ENCODE measurements around the gene GRM2.
A peak's percentile ranks its signal among the peaks of the same experiment; 100 is the strongest.

The GRM2 gene

DNA sequence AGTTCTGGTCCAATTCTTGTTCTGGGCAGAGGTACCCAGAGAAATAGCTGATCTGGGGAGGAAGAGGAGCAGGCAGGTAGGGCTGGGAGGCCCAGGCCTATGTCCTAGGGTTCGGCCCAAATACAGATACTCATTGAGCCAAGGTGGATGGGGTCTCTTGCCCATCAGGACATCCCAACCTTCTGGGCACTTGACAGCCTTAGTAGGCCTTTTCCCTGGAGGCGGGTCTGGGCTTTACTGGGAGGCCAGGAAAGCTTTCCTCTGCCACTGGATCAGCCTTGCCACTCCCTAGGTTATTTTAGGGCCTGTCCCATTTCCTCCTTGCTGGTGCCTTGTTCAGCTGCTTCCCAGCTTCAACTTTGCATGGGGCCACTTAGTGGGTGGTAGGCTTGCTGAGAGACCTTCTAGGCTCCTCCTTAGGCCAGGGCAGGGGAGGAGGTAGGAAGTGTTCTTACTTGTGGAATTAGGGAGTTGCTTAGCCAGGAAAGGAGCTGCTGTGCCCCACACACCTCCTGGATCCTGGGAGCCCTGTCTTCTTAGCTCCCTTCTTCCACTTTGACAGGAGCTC lies 26.1 kb upstream of the GRM2 start:
- DNase-seq (ENCODE audit: low read depth) = no peak

DNA sequence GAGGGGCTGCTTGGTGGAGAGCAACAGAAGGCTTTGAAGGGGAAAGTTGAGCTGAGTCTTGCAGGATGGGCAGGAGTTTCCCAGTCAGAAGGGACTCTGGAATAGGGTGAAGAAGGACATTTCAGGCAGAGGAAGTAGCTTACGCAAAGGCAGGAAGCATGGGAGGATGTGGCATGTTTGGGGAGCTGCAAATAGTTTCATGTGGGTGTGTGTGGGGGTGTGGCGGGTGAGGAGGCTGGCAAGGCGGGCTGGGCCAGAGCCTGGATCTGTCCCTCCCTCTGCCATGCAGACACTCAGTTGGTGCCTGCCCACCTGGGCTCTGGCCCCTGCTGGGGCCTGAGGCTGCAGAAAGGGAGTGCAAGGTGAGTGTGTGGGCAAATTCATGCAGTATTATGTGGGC lies 25.4 kb upstream of the GRM2 start:
- no peak for DNase-seq (ENCODE audit: low read depth)

DNA sequence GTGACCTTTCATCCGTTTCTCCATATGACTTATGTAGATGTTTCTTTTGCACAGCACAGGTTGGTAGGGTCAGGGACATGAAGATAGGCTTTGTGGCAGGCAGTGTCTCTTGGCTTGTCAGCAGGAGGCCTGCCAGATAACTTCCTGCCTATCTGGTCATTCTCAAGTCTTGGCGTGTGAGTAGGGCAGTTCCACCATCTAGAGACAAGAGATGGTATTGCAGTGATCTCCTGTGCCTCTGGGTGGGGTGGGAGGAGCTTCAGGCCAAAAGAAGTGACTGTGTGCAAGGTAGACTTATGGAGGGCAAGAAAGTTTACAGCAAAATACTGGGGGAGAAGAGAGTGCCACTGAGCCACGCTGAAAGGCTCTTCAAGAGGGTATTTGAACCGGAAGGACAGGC lies 24.8 kb upstream of the GRM2 start:
- peak; percentile 74 for DNase-seq (ENCODE audit: low read depth)

DNA sequence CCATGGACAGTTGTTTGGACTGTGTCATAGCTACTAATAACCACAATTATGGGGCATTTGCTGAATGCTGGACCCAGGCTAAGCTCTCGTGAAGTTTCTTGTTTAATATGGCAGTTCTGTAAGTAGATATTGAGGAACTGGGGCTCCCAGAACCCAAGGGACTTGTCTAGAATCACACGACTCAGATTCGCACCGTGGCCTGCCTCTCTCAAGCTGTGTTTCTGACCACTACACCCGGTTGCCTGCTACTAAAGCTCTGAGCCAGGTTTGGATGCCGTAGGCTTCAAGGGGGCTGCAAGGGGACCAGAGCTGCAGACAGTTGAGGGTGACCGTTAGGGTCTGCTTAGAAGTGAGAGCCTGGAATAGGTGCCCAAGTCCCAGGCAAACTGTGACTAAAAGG lies 24.3 kb upstream of the GRM2 start:
- no peak for DNase-seq (ENCODE audit: low read depth)

DNA sequence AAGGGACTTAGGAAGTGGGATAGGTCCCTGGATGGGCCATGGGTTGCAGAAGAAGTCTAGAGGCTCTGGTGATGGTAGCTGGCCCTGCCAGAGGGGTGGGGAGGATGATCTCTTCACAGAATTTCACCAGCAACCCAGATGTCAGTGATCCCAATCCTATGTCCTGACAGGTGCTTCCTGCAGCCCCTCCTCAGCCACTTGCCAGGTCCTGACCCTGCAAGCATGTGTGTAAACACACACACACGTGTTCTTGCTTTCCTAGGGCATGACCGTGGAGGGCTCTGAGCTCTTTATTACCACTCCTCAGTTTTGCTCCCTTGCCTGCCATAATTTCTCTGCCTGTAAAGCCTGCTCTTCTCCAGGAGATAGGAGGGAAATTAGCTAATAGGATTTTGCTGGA lies 23.3 kb upstream of the GRM2 start:
- DNase-seq (ENCODE audit: low read depth) = no peak

DNA sequence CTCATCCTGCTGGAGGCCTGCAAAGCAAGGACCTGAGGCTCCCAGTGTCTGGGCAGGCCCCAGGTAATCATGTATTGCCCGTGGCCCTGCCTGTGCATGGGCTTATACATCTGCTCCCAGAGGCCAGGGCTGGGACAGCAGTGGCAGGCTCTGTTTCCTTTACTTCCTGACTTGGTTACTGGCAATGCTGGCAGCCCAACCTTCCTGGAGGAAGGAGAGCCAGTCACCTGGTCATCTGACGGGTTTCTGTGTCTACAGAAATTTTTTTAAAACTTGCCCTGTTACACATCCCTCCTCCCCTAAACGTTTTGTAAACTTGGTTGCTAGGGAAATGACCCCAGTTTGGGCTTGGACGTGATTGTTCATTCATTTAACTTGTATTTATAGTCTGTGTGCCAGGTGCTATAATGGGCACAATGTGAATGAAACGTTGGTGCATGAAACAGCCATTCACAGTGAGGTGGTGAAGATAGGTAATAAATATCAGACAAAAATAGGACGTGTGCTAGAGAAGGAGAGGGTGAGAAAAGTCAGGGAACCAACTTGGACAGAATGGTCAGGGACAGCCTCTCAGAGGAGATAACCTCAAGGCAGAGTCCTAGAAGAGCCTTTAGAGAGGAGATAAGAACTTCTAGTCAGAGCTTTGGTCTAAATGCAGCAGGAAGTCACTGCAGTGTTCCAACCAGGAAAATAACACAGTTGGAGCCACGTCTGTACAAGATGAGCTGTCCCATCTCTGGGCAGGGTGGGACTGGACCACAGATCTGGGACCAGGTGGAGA lies 21.7 kb upstream of the GRM2 start:
- no peak for DNase-seq (ENCODE audit: low read depth)

DNA sequence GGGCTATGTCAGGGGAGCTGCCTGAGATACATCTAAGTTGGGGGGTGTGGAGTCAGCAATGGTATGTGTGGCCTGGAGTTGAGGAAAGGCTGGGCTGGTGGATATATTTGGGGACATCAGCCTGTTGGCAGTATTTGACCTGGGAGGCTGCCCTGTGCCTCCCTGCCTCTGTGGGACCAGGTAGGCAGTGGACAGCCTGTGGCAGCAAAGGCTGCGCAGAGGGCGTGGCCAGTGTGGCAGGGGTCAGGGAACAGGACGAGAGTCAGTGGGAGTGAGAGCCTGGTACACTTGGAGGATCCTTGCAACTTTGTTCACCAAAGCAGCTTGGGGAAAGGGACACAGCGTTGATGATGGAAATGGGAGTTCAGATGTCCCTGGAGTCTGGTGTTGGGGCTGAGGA lies 20.8 kb upstream of the GRM2 start:
- no peak for DNase-seq (ENCODE audit: low read depth)

DNA sequence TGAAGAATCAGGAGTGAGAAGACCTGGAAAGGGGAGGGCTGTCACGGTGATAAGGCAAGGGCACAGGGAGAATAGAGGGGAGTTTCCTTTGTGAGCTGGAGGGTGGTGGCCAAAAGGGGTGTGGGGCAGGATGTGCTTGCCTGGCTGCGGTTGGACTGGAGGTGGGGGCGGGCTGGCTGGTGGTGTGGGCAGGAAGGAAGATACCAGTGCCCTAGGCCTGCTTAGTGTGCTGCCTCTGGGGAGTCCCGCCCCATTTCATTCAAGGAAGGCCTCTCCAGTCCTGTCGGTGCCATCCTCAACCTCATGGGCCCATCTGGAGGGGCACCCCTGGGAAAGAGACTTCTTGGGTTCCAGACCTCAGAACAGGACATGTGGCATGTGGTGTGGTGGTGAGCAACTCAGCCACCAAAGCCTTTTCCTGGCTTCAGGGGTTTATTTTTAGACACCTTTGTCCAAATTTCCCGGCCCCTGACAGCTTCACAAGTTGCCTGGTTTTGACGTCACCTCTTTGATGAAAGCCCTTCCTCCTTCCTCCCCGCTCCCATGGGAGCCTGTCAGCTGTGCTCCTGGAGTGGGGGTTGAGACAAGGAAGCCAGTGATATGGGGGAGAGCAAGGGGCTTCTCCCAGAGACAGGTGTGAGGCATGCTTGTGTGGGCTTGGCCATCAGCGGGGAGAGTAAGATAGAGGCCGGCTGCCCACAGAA lies 20.2 kb upstream of the GRM2 start:
- DNase-seq (ENCODE audit: low read depth) = no peak

DNA sequence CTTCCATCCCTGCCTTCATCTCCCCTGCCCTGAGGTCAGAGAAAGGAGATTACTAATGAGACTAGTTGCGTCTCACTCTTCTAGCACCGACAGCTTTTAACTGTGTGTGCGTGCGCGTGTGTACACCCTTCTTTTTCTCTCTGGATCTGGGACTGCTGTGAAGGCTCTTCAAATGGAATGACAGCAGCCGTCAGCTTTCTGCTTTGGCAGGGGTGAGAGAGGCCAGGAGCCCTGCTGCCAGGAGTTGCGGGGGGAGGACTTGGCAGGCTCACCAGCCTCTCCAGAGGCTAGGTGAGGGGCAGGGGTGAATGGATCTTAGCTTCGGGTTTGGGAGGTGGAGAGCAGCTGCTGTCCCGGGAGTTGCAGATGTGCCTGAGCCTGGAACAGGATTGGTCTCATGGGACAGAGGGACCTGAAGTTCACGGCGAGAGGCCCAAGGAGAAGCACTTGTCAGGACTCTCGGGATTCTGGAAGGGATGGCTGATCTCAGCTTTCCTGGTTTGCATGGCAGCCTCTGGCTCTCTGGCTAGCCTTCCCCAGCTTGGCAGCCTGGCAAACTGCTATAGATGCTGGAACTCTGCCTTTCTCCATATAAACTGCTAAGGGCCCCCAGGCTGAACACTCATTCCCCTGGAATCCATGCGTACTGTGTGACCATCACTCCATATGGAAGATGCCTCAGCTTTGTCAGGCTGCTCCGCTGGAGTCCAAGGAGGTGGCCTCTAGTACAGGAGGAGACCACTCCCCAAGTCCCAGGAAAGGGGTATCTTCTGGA lies 19.2 kb upstream of the GRM2 start:
- no peak for DNase-seq (ENCODE audit: low read depth)

DNA sequence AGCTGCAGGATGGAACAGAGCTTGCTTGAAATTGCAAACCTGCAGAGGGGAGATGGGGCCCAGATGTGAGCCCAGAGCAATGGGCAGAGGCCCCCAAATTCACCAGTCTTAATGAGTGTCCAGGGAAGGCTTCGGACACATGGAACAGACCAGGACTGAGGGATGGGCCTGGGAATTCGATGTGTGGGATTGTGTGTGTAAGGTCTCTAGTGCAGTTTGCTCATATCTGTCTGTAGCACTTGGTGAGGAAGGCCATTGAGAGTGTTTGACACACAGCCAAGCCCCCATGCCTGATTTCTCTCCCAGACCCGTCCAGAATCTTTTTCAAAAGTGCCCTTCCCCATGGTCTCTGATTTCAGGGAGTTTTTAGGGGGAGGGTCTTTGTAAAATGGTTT lies 18.7 kb upstream of the GRM2 start:
- no peak for DNase-seq (ENCODE audit: low read depth)

DNA sequence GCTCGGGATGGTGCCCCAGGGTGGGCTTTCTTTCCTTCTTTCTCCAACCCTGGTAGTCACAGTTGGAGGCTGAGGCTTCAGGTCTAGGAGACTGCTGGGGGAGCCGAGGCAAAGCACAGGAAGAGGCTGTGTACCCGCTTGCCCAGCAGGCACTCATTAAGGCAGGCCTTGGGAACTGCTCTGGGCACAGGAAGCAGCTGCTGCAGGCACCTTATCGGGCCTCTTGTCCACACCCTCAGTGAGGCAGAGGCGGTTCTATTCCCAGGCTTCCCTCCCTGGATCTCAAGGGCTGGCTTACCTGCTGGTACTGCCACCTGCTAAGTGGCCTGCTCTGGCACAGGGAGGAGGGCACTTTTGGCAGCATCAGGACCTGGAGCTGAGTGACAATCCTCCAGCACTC lies 15.8 kb upstream of the GRM2 start:
- DNase-seq (ENCODE audit: low read depth) = no peak

DNA sequence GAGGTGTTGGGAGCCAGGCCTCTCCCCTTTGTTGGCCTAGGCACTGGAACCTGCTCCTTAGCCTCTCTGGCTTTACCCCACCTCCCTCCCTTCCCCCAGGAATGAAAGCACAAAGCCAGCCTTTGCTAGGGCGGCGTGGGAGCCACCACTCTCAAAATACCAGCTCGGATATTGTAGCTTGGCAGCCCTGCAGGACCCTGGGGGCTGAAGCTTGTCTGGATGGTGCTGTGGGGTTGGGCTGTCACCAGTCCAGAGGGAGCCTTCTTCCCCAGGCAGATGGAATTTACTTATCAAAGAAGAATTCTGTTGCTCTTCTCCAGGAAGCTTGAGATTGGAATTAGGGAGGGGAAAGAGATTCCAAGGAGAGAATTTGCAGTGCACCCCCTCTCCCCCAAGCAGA lies 14.9 kb upstream of the GRM2 start:
- no peak for DNase-seq (ENCODE audit: low read depth)

DNA sequence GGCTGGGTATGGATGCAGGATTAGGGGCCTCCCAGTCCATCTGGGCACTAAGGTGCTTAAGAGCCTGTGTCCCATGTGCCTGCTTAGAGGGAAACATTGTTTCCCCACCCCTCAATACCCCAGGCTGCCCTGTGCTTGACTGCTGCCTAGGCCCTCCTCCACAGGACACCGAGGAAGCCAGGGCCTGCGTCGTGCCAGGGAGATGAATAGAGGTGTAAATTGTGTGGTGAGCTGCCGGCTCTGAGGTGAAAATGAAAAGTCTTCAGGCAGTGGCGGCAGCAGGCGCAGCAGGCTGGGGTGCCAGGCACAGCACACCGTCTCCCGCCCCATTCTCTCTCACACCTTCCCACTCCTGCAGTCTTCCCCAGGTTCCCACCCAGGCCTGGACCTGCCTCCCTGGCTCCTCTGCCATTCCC lies 13.9 kb upstream of the GRM2 start:
- no peak for DNase-seq (ENCODE audit: low read depth)

DNA sequence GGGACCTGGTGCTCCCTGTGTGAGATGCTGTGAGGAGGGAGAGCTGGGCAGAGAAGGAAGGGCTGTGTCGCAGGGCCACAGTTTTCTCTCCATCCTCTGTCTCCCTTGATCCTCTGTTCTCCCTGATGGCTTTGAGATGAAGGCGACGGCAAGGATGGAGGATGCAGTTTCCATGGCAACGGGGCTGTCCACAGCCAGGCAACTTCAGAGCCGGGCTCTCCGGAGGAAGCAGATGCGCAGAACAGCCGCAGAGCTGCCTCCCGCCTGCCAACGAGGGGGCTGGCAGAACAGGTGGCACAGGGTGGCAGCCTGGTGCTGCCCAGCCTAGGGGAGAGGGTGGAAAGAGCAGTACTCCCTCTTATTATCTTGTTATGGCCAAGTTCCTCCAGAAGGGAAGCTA lies 9.9 kb upstream of the GRM2 start:
- DNase-seq (ENCODE audit: low read depth) = no peak

DNA sequence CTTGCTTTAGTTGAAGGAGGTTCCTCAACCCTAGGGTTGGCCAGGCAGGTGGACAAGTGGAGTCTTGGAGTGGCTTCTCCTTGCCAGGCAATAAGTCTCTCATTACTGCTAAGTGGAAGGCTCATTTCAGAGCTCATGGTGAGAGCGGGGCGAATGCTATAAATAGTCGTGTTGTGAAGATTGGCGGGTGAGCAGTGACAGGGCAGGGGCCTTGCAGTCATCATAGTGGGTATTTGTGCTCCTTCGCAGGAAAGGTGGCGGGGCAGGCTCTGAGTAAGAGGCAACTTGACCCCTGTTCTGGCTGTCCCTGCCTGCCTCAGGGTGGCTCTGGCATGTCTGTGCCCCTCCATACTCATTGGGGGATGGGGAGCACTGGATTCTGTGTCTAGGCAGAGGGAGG lies 8.7 kb upstream of the GRM2 start:
- no peak for DNase-seq (ENCODE audit: low read depth)

DNA sequence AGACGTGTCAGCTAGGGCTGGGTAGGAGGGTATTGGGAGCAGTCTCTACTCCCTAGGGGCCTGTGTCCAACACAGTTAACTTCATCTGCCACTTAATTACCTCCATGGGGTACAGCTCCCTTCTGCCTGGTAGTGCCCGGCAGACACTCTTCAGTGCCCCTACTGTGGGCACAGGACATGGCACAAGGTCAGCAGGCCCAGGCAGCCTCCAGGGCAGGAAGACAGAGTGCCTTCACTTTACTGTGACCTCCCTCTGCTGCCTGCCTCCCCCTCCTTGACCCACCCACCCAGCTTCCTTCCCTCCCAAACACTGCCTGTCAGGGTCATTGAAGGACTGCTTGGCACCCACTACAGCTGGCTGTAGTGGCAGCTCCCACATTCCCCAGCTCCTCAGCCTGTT lies 6.5 kb upstream of the GRM2 start:
- no peak for DNase-seq (ENCODE audit: low read depth)

DNA sequence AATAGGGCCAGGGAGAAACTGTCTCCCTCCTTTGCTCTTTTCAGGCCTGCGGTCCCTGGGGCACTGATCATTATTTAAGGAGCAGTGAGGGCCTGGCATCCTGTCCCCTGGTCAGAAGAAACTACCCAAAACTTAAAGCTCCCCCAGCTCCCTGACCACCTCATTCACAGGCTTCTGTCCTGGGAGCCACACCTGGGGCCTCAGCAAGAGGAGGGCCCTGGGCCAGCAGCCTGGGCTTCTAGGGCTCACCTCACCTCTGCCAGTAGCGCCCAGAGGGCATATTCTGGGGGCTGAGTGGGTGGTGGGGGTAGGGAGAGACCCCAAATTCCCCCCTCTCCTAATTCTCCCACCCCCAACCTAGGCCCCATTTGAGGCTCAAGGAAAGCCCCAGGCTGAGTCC lies 4.7 kb upstream of the GRM2 start:
- DNase-seq (ENCODE audit: low read depth) = no peak

DNA sequence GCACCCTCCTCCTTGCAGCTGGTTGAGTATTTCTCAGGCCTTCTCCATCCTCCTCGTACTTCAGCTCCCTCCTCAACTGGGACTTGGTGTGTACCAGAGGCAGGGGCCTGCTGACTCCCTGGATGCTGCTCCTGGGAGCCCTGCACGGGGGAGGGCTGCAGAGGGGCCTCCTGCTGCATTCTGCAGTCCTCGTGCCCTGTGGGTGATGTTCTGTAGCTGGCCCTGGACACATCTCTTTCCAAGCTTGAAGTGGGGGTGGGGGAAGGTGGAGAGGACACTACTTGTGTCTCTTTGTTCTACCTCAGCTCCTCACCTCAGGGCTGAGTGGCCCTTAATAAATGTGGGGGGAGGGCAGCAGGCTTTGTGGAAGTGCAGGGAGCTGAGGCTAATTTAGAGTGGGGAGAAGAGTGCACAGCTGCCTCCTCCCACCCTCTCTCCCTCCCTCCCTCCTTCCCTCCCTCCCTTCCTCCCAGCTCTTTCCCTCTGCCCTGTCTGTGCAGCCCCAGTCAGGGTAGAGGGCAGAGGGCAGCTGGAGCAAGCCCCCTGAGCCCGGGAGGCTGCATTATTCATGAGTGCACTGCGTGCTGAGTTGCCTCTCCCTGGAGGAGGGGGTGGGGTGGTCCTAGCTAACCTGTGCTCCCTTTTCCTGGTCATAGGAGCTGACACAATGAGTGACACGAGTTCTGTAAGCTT lies 3.7 kb upstream of the GRM2 start:
- DNase-seq (ENCODE audit: low read depth) = no peak

DNA sequence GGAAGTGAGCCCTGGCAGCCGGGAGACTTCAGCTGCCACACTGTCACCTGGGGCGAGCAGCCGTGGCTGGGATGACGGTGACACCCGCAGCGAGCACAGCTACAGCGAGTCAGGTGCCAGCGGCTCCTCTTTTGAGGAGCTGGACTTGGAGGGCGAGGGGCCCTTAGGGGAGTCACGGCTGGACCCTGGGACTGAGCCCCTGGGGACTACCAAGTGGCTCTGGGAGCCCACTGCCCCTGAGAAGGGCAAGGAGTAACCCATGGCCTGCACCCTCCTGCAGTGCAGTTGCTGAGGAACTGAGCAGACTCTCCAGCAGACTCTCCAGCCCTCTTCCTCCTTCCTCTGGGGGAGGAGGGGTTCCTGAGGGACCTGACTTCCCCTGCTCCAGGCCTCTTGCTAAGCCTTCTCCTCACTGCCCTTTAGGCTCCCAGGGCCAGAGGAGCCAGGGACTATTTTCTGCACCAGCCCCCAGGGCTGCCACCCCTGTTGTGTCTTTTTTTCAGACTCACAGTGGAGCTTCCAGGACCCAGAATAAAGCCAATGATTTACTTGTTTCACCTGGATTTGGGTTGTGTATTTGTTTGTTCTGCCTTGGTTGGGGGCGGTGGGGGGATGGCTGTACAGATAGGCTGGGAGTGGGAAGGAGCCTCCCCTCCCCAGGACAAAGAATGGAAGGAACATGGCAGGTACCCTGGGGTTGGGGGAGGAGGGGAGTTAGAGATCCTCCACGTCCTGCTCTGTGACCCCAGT lies 2.9 kb upstream of the GRM2 start:
- no peak for DNase-seq (ENCODE audit: low read depth)

DNA sequence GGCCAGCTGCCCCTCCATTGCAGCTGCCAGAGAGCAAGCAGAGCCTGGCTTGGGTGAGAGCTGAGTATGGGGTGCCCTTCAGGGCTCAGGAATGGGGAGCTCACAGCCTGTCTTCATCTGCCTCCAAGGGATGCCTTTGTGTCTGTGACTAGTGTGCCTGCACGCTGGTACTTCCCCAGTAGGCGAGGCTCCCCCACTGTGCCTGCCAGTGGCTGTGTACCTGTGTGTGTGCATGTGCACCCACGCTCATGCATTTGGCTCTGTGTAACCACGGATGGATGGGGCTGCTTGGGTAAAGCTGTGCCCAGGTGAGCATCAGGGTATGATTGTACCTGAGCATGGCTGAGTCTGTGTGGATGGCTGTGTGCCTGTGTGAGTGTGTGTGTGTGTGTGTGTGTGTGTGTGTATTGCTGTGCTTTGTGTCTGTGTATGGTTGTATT lies 2.3 kb upstream of the GRM2 start:
- no peak for DNase-seq (ENCODE audit: low read depth)

DNA sequence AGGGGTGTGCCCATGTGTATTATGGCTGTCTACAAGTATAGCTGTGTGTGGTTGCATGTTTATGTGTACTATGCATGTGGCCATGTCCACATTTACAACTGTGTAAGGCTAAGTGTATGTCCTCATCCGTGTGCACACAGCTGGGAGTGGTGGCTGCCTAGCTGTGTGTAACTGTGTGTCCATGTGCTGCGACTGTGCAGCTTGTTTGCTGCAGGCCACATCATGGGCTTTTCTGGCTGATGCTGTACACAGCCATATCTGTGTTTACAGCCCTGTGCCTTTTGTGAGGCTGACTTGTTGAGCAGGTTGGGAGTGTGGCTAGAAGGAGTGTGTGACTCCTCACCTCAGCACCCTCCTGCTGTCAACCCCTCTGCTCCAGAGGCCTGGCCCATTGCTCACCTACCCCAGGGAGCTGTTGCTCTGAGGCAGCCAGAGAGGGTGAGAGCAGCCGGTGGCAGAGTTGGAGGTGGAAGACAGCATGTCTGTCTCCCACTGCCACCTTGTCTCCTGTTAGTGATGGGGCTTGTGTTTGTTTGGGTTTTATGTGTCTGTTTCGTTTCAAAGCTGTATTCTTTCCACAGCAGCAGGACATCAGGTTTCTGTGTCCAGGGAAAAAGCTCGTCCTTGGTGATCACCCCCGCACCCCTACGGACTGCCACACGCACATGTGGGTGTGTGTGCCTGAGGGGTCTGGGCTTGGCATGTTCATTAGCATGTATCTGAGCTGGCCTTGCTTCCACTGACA lies 1.4 kb upstream of the GRM2 start:
- DNase-seq (ENCODE audit: low read depth) = no peak

Measured in non-pigmented ciliary epithelial cell (primary cell).